Peyer's patch (tissue), 4 donors: ENCODE data around the gene EIPR1. TPM values are rescaled to one million over a fixed set of nuclear protein-coding genes. Genes with fewer than 3 reads are reported as not detected.

Source experiments
- DNase-seq, 3 donors: peaks; one replicate each; pipeline ENCODE4 v3.0.0-alpha.2; 2017 to 2019
- H3K27ac ChIP-seq, 4 donors: fragments of 200-600 bp; sonication (generic); one replicate each; pipeline ENCODE4 v1.5.1; 2016 to 2019
- H3K27me3 ChIP-seq, 2 donors: fragments of 200-600 bp; sonication (generic); one replicate each; pipeline ENCODE4 v1.5.1; 2019
- H3K36me3 ChIP-seq, 3 donors: fragments of 200-600 bp; sonication (generic); one replicate each; pipeline ENCODE4 v1.5.1; 2016 to 2019
- H3K4me1 ChIP-seq, 4 donors: fragments of 200-600 bp; sonication (generic); one replicate each; pipeline ENCODE4 v1.5.1; 2016 to 2019
- H3K4me3 ChIP-seq, 4 donors: fragments of 200-600 bp; sonication (generic); 1 replicate in 3 of 4; 2 replicates in 1 of 4; pipeline ENCODE4 v1.5.1; 2016 to 2019; ENCODE audit warnings: mild to moderate bottlenecking in 1 of 4
- H3K9me3 ChIP-seq, 4 donors: fragments of 200-600 bp; sonication (generic); one replicate each; pipeline ENCODE4 v1.5.1; 2016 to 2019; ENCODE audit warnings: mild to moderate bottlenecking in 1 of 4
- POLR2A ChIP-seq, 2 donors: fragments of 450-650 bp; IDR thresholded peaks; one replicate each; pipeline ENCODE4 v1.5.1; 2017; ENCODE audit warnings: antibody characterized with exemption in 2 of 2, mild to moderate bottlenecking in 2 of 2, moderate library complexity in 2 of 2
- total RNA-seq, 4 donors: library from RNA; depleted of rRNA; stranded (reverse); fragments of >200 nt; gene quantifications; one replicate each; pipeline ENCODE4 v1.1.0, GENCODE V29; 2016
- TF ChIP-seq, protein P1 (sequence below), 6 experiments: fragments of 450-650 bp in 4 of 6; fragments of 200-600 bp in 2 of 6; sonication (generic) in 1 of 6; IDR thresholded peaks; one replicate each; pipeline ENCODE4 v1.5.1; 2017 to 2019; ENCODE audit warnings: antibody characterized with exemption in 6 of 6, mild to moderate bottlenecking in 3 of 6, moderate library complexity in 1 of 6

EIPR1 gene
- total RNA-seq, 4 donors from 2014 or later, result 23.4 to 94.1 (median 36.2) TPM

DNA sequence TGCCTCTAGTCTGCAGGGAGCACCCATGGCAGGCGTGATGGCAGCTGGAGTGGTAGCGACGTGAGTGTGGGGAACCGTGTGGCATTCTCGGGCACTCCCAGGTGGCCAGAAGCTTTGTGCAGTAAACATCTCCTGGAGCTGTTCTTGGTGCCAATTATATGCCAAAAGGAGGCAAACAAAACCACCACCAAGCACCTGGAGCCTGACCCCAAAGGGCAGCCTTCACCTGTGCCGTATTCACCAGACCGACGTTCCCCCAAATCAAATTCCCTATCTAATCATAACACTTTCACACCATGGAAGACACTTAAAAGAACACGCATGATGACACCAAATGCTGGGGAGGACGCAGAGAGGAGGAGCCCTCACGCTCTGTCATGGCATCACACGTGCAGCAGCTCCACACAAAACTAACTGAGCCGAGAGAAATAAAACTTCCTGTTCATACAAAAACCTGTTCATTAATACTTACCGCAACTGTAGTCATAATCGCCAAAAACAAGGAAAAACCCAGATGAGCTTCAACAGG is 123.6 kb downstream of the EIPR1 start:
- Histone ChIP-seq H3K9me3 (peaks cover 0 to 12% (median 2%) of the 10 kb centered on the region in 4 donors), H3K36me3 (peaks cover 0 to 9% (median 0%) of the 10 kb centered on the region in 3 donors), H3K4me3 (no peak overlapping the region), H3K27ac (no peak overlapping the region), H3K27me3 (no peaks in the 10 kb centered on the region), H3K4me1 (no peaks in the 10 kb centered on the region)
- no peak for DNase-seq
- TF ChIP-seq POLR2A (IDR thresholded peaks at IDR 0.05), result no peak
- TF ChIP-seq, protein P1, sequence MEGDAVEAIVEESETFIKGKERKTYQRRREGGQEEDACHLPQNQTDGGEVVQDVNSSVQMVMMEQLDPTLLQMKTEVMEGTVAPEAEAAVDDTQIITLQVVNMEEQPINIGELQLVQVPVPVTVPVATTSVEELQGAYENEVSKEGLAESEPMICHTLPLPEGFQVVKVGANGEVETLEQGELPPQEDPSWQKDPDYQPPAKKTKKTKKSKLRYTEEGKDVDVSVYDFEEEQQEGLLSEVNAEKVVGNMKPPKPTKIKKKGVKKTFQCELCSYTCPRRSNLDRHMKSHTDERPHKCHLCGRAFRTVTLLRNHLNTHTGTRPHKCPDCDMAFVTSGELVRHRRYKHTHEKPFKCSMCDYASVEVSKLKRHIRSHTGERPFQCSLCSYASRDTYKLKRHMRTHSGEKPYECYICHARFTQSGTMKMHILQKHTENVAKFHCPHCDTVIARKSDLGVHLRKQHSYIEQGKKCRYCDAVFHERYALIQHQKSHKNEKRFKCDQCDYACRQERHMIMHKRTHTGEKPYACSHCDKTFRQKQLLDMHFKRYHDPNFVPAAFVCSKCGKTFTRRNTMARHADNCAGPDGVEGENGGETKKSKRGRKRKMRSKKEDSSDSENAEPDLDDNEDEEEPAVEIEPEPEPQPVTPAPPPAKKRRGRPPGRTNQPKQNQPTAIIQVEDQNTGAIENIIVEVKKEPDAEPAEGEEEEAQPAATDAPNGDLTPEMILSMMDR (IDR thresholded peaks at IDR 0.05), result no peak

DNA sequence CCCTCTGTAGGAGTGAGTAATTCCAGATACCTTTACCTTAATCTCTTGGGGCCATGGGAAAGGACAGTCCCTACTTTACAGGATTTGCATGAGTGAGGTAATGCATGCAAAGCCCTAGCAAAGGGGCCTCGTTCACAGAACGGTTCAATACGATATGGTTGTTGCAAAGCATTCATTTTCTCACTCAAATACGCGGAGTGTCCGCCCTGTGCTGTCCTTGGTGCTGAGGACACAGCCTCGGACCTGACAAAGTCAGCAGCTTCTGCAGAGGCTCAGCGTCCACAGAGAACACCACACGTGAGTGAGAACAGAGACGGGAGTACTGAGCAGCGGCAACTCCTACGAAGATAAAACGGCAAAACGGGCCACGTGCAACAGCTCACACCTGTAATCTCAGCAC is 125.7 kb downstream of the EIPR1 start:
- peaks cover 0 to 16% (median 2%) of the 10 kb centered on the region in 4 donors for H3K9me3 ChIP-seq
- TF ChIP-seq, protein P1 (IDR thresholded peaks at IDR 0.05), result no peak
- TF ChIP-seq POLR2A (IDR thresholded peaks at IDR 0.05), result no peak
- no peaks in the 10 kb centered on the region for H3K27me3 ChIP-seq
- H3K4me3 ChIP-seq, result no peak overlapping the region
- H3K27ac ChIP-seq, result no peak overlapping the region
- H3K4me1 ChIP-seq, result no peaks in the 10 kb centered on the region
- peaks cover 0 to 9% (median 0%) of the 10 kb centered on the region in 3 donors for H3K36me3 ChIP-seq
- DNase-seq, result no peak

DNA sequence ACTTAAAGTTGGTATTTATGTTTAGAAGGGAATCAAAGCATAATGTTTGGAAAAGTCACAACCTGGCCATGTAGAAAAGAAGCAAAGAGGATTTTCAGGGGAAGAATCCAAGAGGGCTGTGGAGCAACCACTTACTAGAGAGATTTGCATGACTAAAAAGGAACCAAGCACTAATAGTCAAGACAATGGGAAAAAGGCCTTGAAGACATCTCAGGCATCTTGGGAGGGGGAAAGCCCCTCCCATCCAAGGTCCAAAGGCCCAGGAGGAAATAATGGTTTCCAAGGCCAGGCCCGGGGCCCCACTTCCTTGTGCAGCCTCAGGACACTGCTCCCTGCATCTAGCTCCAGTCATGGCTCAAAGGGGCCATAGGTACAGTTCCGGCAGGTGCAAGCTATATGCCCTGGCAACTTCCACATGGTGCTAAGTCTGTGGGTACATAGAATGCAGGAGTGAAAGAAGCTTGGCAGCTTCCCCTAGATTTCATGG is 128.1 kb downstream of the EIPR1 start:
- no peak overlapping the region for H3K27ac ChIP-seq
- H3K36me3 ChIP-seq, result peaks cover 0 to 4% (median 0%) of the 10 kb centered on the region in 3 donors
- TF ChIP-seq, protein P1 (IDR thresholded peaks at IDR 0.05), result no peak
- no peak for TF ChIP-seq POLR2A (IDR thresholded peaks at IDR 0.05)
- no peaks in the 10 kb centered on the region for H3K4me1 ChIP-seq
- no peaks in the 10 kb centered on the region for H3K27me3 ChIP-seq
- peaks cover 0 to 16% (median 2%) of the 10 kb centered on the region in 4 donors for H3K9me3 ChIP-seq
- DNase-seq, result no peak
- H3K4me3 ChIP-seq, result no peak overlapping the region

DNA sequence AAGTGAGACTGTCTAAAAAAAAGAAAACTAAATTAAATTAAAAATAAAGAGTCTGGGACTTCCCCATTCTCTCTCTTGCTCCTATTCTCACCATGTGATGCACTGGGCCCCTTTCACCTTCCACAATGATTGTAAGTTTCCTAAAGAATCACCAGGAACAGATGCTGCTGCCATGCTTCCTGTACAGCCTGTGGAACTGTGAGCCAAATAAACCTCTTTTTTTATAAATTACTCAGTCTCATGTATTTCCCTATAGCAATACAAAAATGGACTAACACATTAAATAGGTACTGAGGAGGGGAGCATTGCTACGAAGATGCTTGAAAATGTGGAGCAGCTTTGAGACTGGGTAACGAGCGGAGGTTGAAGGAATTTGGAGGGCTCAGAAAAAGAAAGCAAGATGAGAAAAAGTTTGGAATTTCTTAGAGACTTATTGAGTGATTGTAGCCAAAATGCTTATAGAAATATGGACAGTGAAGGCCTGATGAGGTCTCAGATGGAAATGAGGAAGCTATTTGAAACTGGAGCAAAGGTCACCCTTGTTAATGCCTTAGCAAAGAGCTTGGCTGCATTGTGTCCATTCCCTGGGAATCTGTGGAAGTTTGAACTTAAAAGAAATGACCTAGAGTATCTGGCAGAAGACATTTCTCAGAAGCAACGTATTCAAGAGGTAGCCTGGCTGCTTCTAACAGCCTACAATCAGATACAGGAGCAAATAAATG is 128.7 kb downstream of the EIPR1 start:
- Histone ChIP-seq H3K9me3 (peaks cover 0 to 16% (median 2%) of the 10 kb centered on the region in 4 donors), H3K4me3 (no peak overlapping the region), H3K27ac (no peak overlapping the region), H3K27me3 (no peaks in the 10 kb centered on the region), H3K36me3 (peaks cover 0 to 4% (median 0%) of the 10 kb centered on the region in 3 donors), H3K4me1 (no peaks in the 10 kb centered on the region)
- no peak for DNase-seq
- TF ChIP-seq POLR2A (IDR thresholded peaks at IDR 0.05), result no peak
- TF ChIP-seq, protein P1 (IDR thresholded peaks at IDR 0.05), result no peak

DNA sequence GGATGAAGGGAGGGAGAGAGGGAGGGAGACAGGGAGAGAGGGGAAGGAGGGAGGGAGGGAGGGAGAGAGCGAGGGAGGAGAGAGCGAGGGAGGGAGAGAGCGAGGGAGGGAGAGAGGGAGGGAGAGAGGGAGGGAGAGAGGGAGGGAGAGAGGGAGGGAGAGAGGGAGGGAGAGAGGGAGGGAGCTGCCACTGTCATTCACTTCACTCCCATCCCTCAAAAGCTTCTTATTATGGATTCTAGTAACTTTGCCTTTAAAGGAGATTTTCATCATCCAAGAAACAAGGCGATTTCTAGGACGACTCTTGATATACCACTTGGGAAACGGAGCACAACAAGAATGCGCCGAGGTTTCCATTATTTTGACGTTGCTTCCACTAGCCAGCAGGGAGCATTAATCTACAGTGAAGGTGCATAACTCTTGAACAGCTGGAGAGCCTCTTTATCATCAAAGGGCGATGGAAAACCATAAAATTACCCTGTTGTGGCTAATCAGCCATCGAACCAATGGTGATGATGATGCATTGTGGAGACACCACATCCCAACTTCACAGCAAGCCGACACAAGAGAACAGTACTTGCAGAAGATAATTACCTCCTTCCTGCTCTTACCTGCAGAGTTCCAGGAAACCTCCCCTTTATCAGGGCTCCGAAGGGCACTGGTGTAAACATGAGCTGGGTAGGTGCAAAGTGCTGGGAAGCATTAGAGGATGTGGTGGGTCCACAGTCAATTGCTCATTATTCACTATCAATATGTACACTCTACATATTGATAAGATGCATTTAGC is 130.5 kb downstream of the EIPR1 start:
- Histone ChIP-seq H3K27me3 (no peaks in the 10 kb centered on the region), H3K36me3 (peaks cover 0 to 4% (median 0%) of the 10 kb centered on the region in 3 donors), H3K27ac (no peak overlapping the region), H3K4me3 (no peak overlapping the region), H3K4me1 (no peaks in the 10 kb centered on the region), H3K9me3 (peaks cover 0 to 16% (median 2%) of the 10 kb centered on the region in 4 donors)
- no peak for TF ChIP-seq POLR2A (IDR thresholded peaks at IDR 0.05)
- TF ChIP-seq, protein P1 (IDR thresholded peaks at IDR 0.05), result no peak
- no peak for DNase-seq
